GM21737 (cell line): ENCODE measurements around the gene SRCAP.
"Not testable (repeated sequence)": the region's sequence is repeated elsewhere in the genome, so short reads cannot be mapped to it uniquely, and the experiment has no call there.

Source experiments
- ATAC-seq: cut with Tn5 transposase; IDR thresholded peaks from one replicate; pipeline ENCODE4 v1.9.1; 2021; ENCODE audit warnings: mild to moderate bottlenecking, moderate library complexity; ENCODE audit not compliant: unreplicated experiment

Gene SRCAP

GRCh38 chr16:30663820-30664219, 35.2 kb upstream of the SRCAP start:
- ATAC-seq: no peak

GRCh38 chr16:30664616-30665109, 34.3 kb upstream of the SRCAP start:
- no peak for ATAC-seq

GRCh38 chr16:30665155-30665829, 33.7 kb upstream of the SRCAP start:
- ATAC-seq: no peak

GRCh38 chr16:30665830-30666190, 33.2 kb upstream of the SRCAP start:
- ATAC-seq: no peak

GRCh38 chr16:30666681-30667080, 32.3 kb upstream of the SRCAP start:
- no peak for ATAC-seq

- no peak for ATAC-seq
Measured at GRCh38 chr16:30667361-30667905, 31.5 kb upstream of the SRCAP start.

GRCh38 chr16:30668393-30668792, 30.6 kb upstream of the SRCAP start:
- ATAC-seq: no peak

- ATAC-seq: no peak
Measured at GRCh38 chr16:30669026-30669902, 29.7 kb upstream of the SRCAP start.

- no peak for ATAC-seq
Measured at GRCh38 chr16:30669903-30670824, 28.8 kb upstream of the SRCAP start.

- no peak for ATAC-seq
Measured at GRCh38 chr16:30675143-30675542, 23.8 kb upstream of the SRCAP start.

- ATAC-seq: no peak
Measured at GRCh38 chr16:30677931-30678585, 20.9 kb upstream of the SRCAP start.

GRCh38 chr16:30678586-30678970, 20.4 kb upstream of the SRCAP start:
- ATAC-seq: no peak

GRCh38 chr16:30680326-30680725, 18.6 kb upstream of the SRCAP start:
- no peak for ATAC-seq

- ATAC-seq: no peak
Measured at GRCh38 chr16:30688701-30689100, 10.3 kb upstream of the SRCAP start.

GRCh38 chr16:30691907-30692306, 7.1 kb upstream of the SRCAP start:
- no peak for ATAC-seq

- ATAC-seq: no peak
Measured at GRCh38 chr16:30692396-30693064, 6.4 kb upstream of the SRCAP start.

- no peak for ATAC-seq
Measured at GRCh38 chr16:30694926-30695693, 3.9 kb upstream of the SRCAP start.

GRCh38 chr16:30696646-30697045, 2.3 kb upstream of the SRCAP start:
- ATAC-seq: not testable (repeated sequence)
